GM18517 (cell line): ENCODE results near the gene CTBP2.
"Not testable (repeated sequence)": the region's sequence is repeated elsewhere in the genome, so short reads cannot be mapped to it uniquely, and the experiment has no call there.

Source experiments
- ATAC-seq: cut with Tn5 transposase; IDR thresholded peaks from one replicate; pipeline ENCODE4 v1.9.1; 2021; ENCODE audit warnings: mild to moderate bottlenecking, moderate library complexity; ENCODE audit not compliant: unreplicated experiment

Gene CTBP2

GRCh38 chr10:125089469-125089868, 70.9 kb downstream of the CTBP2 start:
- no peak for ATAC-seq

- ATAC-seq: no peak
Observed at GRCh38 chr10:125087897-125088215, 72.5 kb downstream of the CTBP2 start.

- ATAC-seq: no peak
Observed at GRCh38 chr10:125087191-125087896, 73.0 kb downstream of the CTBP2 start.

GRCh38 chr10:125086691-125087090, 73.7 kb downstream of the CTBP2 start:
- ATAC-seq: no peak

GRCh38 chr10:125085258-125086054, 74.9 kb downstream of the CTBP2 start:
- no peak for ATAC-seq

- no peak for ATAC-seq
Observed at GRCh38 chr10:125084614-125085257, 75.6 kb downstream of the CTBP2 start.

- ATAC-seq: no peak
Observed at GRCh38 chr10:125084191-125084613, 76.2 kb downstream of the CTBP2 start.

- no peak for ATAC-seq
Observed at GRCh38 chr10:125083576-125083920, 76.8 kb downstream of the CTBP2 start.

GRCh38 chr10:125082881-125083575, 77.3 kb downstream of the CTBP2 start:
- no peak for ATAC-seq

- not testable (repeated sequence) for ATAC-seq
Observed at GRCh38 chr10:125082471-125082870, 77.9 kb downstream of the CTBP2 start.

GRCh38 chr10:125081931-125082330, 78.4 kb downstream of the CTBP2 start:
- ATAC-seq: no peak

GRCh38 chr10:125080984-125081383, 79.4 kb downstream of the CTBP2 start:
- ATAC-seq: no peak

- ATAC-seq: no peak
Observed at GRCh38 chr10:125080296-125080695, 80.1 kb downstream of the CTBP2 start.

- ATAC-seq: no peak
Observed at GRCh38 chr10:125079091-125079600, 81.2 kb downstream of the CTBP2 start.

- no peak for ATAC-seq
Observed at GRCh38 chr10:125076891-125077541, 83.3 kb downstream of the CTBP2 start.

GRCh38 chr10:125076121-125076825, 84.1 kb downstream of the CTBP2 start:
- ATAC-seq: no peak

- no peak for ATAC-seq
Observed at GRCh38 chr10:125073996-125074395, 86.4 kb downstream of the CTBP2 start.

- ATAC-seq: no peak
Observed at GRCh38 chr10:125072794-125073193, 87.6 kb downstream of the CTBP2 start.

GRCh38 chr10:125071008-125071407, 89.4 kb downstream of the CTBP2 start:
- no peak for ATAC-seq

GRCh38 chr10:125068406-125068805, 92.0 kb downstream of the CTBP2 start:
- ATAC-seq: no peak
